H9 (cell line): Measurements from ENCODE around the gene SSBP2. TPM values are rescaled to one million over a fixed set of nuclear protein-coding genes. Genes with fewer than 3 reads are reported as not detected.

Source experiments
- DNase-seq: peaks from one replicate; pipeline ENCODE4 v3.0.0-alpha.2; 2017
- H2AFZ ChIP-seq: one replicate; pipeline ENCODE4 v1.6.1; 2013; ENCODE audit warnings: mild to moderate bottlenecking, low read length, control low read depth, moderate library complexity
- H2AK5ac ChIP-seq: 2 replicates; pipeline ENCODE4 v1.6.1; 2013; ENCODE audit warnings: low read length, control low read depth, mixed read lengths; ENCODE audit not compliant: insufficient read length
- H2BK120ac ChIP-seq: one replicate; pipeline ENCODE4 v1.6.1; 2013; ENCODE audit warnings: low read depth, mild to moderate bottlenecking, low read length, control low read depth, inconsistent platforms; ENCODE audit not compliant: poor library complexity, severe bottlenecking
- H2BK12ac ChIP-seq: 2 replicates; pipeline ENCODE4 v1.6.1; 2013; ENCODE audit warnings: low read length, control low read depth, mixed read lengths, low read depth; ENCODE audit not compliant: insufficient read length
- H2BK15ac ChIP-seq: 2 replicates; pipeline ENCODE4 v1.6.1; 2013; ENCODE audit warnings: low read depth, low read length, control low read depth
- H2BK20ac ChIP-seq: one replicate; pipeline ENCODE4 v1.6.1; 2013; ENCODE audit warnings: low read depth, mild to moderate bottlenecking, low read length, control low read depth, inconsistent platforms; ENCODE audit not compliant: poor library complexity, severe bottlenecking
- H2BK5ac ChIP-seq: 2 replicates; pipeline ENCODE4 v1.6.1; 2013; ENCODE audit warnings: low read length, control low read depth, mixed read lengths; ENCODE audit not compliant: insufficient read length
- H3K14ac ChIP-seq: 2 replicates; pipeline ENCODE4 v1.6.1; 2013; ENCODE audit warnings: low read length, control low read depth; ENCODE audit not compliant: insufficient read depth
- H3K18ac ChIP-seq: 2 replicates; pipeline ENCODE4 v1.6.1; 2013; ENCODE audit warnings: low read depth, mild to moderate bottlenecking, mixed read lengths, low read length, control low read depth; ENCODE audit not compliant: insufficient read length
- H3K23ac ChIP-seq: 2 replicates; pipeline ENCODE4 v1.6.1; 2013; ENCODE audit warnings: low read length, control low read depth, mixed read lengths, low read depth; ENCODE audit not compliant: insufficient read length
- H3K23me2 ChIP-seq: 2 replicates; pipeline ENCODE4 v1.6.1; 2013; ENCODE audit warnings: low read depth, mild to moderate bottlenecking, mixed read lengths, low read length, control low read depth; ENCODE audit not compliant: insufficient read length, poor library complexity, severe bottlenecking
- H3K27ac ChIP-seq: 2 replicates; pipeline ENCODE4 v1.5.1; 2013; ENCODE audit warnings: low read length, control low read depth, mixed read lengths, low read depth; ENCODE audit not compliant: insufficient read length
- H3K27me3 ChIP-seq: 2 replicates; pipeline ENCODE4 v1.6.1; 2013; ENCODE audit warnings: low read length, control low read depth, inconsistent platforms; ENCODE audit not compliant: insufficient read depth
- H3K4ac ChIP-seq: 2 replicates; pipeline ENCODE4 v1.6.1; 2013; ENCODE audit warnings: low read depth, mild to moderate bottlenecking, control low read depth, inconsistent platforms, low read length, moderate library complexity
- H3K4me1 ChIP-seq: 2 replicates; pipeline ENCODE4 v1.6.1; 2013; ENCODE audit warnings: low read length, control low read depth, inconsistent platforms; ENCODE audit not compliant: insufficient read depth
- H3K4me2 ChIP-seq: 2 replicates; pipeline ENCODE4 v1.6.1; 2013; ENCODE audit warnings: low read length, control low read depth, mixed read lengths; ENCODE audit not compliant: insufficient read length, insufficient read depth
- H3K56ac ChIP-seq: 2 replicates; pipeline ENCODE4 v1.6.1; 2013; ENCODE audit warnings: low read depth, mild to moderate bottlenecking, mixed read lengths, low read length, control low read depth; ENCODE audit not compliant: insufficient read length
- H3K79me1 ChIP-seq: 2 replicates; pipeline ENCODE4 v1.6.1; 2013; ENCODE audit warnings: low read depth, mild to moderate bottlenecking, moderate library complexity, low read length, control low read depth, inconsistent platforms; ENCODE audit not compliant: insufficient read depth, poor library complexity, severe bottlenecking
- H3K79me2 ChIP-seq: 2 replicates; pipeline ENCODE4 v1.6.1; 2013; ENCODE audit warnings: low read length, control low read depth, inconsistent platforms; ENCODE audit not compliant: insufficient read depth
- H3K9ac ChIP-seq: 2 replicates; pipeline ENCODE4 v1.6.1; 2013; ENCODE audit warnings: low read length, control low read depth, mixed read lengths; ENCODE audit not compliant: insufficient read length; ENCODE audit errors: extremely low read depth
- H3K9me3 ChIP-seq: one replicate; pipeline ENCODE4 v1.6.1; 2013; ENCODE audit warnings: low read depth, low read length, inconsistent platforms; ENCODE audit not compliant: control insufficient read depth
- H3T11ph ChIP-seq: one replicate; pipeline ENCODE4 v1.6.1; 2013; ENCODE audit warnings: mild to moderate bottlenecking, low read length, control low read depth, inconsistent platforms
- H4K20me1 ChIP-seq: one replicate; pipeline ENCODE4 v1.6.1; 2013; ENCODE audit not compliant: control insufficient read depth, insufficient read length, insufficient read depth
- H4K5ac ChIP-seq: 2 replicates; pipeline ENCODE4 v1.6.1; 2013; ENCODE audit warnings: low read depth, mild to moderate bottlenecking, mixed read lengths, low read length, control low read depth; ENCODE audit not compliant: insufficient read length
- H4K8ac ChIP-seq: replicated peaks from 2 replicates; pipeline ENCODE4 v1.6.1; 2013; ENCODE audit warnings: low read length, control low read depth, mixed read lengths, low read depth; ENCODE audit not compliant: insufficient read length
- H4K91ac ChIP-seq: 2 replicates; pipeline ENCODE4 v1.6.1; 2013; ENCODE audit warnings: low read depth, mild to moderate bottlenecking, moderate library complexity, mixed read lengths, low read length, control low read depth; ENCODE audit not compliant: insufficient read length
- H3K27ac Mint-ChIP-seq, 3 experiments: 2 replicates in 2 of 3; 3 replicates in 1 of 3; pipeline ENCODE4 v1.8.0; 2020 to 2021; ENCODE audit warnings: mixed read lengths in 3 of 3, mild to moderate bottlenecking in 1 of 3, moderate library complexity in 1 of 3
- H3K27me3 Mint-ChIP-seq: 2 replicates; pipeline ENCODE4 v1.8.0; 2021; ENCODE audit warnings: low read depth, mild to moderate bottlenecking, moderate library complexity, mixed read lengths
- H3K36me3 Mint-ChIP-seq, 3 experiments: 2 replicates in 2 of 3; 3 replicates in 1 of 3; pipeline ENCODE4 v1.8.0; 2020 to 2021; ENCODE audit warnings: low read depth in 3 of 3, mixed read lengths in 3 of 3; ENCODE audit not compliant: insufficient read depth in 1 of 3
- H3K4me1 Mint-ChIP-seq, 2 experiments: 2 replicates each; pipeline ENCODE4 v1.8.0; 2020; ENCODE audit warnings: mixed read lengths in 2 of 2
- H3K4me3 Mint-ChIP-seq, 2 experiments: 2 replicates in 1 of 2; 3 replicates in 1 of 2; pipeline ENCODE4 v1.8.0; 2020 to 2021; ENCODE audit warnings: mild to moderate bottlenecking in 2 of 2, mixed read lengths in 2 of 2, moderate library complexity in 1 of 2
- H3K9me3 Mint-ChIP-seq, 2 experiments: 2 replicates in 1 of 2; 3 replicates in 1 of 2; pipeline ENCODE4 v1.8.0; 2020; ENCODE audit warnings: mild to moderate bottlenecking in 2 of 2, mixed read lengths in 2 of 2, moderate library complexity in 1 of 2
- WGBS: extraction: QIAGEN DNeasy Blood & Tissue Kit; methylation state at CpG from one replicate; pipeline ENCODE4 v1.1.7; 2013; ENCODE audit warnings: missing lambda C conversion rate, low lambda C conversion rate, mixed read lengths; ENCODE audit not compliant: insufficient read length; ENCODE audit errors: extremely low coverage; 5-methylcytosine and 5-hydroxymethylcytosine counted together
- total RNA-seq: library from RNA; stranded (reverse); gene quantifications from 2 replicates; pipeline ENCODE4 v1.2.1, GENCODE V29; 2021
- TF ChIP-seq, protein P1 (sequence below): fragments of 200-600 bp; sonication (generic); conservative IDR thresholded peaks from 3 replicates; pipeline ENCODE4 v1.8.0; 2021; ENCODE audit warnings: antibody characterized with exemption, mild to moderate bottlenecking

Gene SSBP2
- total RNA-seq, 1 experiment from 2014 or later = 35.6 TPM

DNA sequence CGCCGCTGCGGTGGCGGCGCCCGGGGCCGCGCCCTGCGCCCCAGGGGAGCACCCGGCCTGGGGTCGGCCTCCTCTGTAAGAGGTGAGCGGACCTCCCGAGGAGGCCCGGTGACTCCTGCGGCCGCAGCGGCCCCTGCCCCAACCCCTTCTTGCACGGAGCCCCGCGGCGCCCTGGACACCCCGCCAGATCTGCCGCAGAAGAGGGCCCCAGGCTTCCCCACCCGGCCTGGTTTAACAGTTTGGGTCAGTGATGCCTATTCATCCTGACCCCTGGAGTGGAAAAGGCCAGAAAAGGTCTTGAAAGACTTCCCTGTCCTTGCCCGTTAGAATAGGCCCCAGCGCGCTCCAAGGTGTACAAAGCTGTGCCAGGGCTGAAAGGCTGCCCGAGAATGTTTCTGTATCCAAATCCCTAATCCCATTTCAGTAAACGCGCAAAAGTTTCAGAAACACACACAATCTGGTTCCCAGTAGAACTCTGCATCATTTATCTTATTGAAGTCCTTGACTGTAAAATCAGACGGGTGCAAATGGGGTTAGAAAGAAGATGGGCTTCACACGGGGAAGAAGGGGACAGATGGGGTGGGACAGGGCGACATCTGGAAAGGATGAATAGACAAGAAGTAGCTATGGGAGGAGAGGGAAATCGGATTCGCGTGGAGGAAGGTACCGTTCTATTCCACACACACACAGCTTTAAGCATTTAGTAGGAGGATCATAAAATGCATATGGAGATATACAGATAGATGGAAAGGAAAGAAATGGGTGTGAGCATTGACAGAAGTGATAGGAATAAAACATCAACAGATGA is 1.1 kb upstream of the SSBP2 start:
- Mint-ChIP-seq H3K9me3 (no peaks in the 10 kb centered on the region), H3K36me3 (no peaks in the 10 kb centered on the region), H3K27ac (peak overlapping the region in 1 of 3 experiments; percentile 19; a peak in 1 of 7 replicates), H3K27me3 (peaks cover 18% of the 10 kb centered on the region), H3K4me3 (peak overlapping the region; percentile 70 to 88), H3K4me1 (peaks cover 60 to 67% of the 10 kb centered on the region in 2 experiments)
- Histone ChIP-seq H2BK5ac (no peak overlapping the region), H2BK120ac (no peak overlapping the region), H3K79me2 (no peaks in the 10 kb centered on the region), H4K91ac (no peak overlapping the region), H2AFZ (no peak overlapping the region), H3K23me2 (peaks cover 11% of the 10 kb centered on the region), H4K5ac (no peak overlapping the region), H2BK12ac (no peak overlapping the region), H2BK20ac (no peak overlapping the region), H3K4ac (no peak overlapping the region), H3K4me1 (peaks cover 11% of the 10 kb centered on the region; the same call in 1 of the 2 replicates), H3K9ac (peak overlapping the region; percentile 52), H3K23ac (no peak overlapping the region), H3K27ac (no peak overlapping the region), H3K4me2 (peak overlapping the region; percentile 53), H3K14ac (peak overlapping the region; percentile 83), H4K20me1 (no peaks in the 10 kb centered on the region), H3K9me3 (no peaks in the 10 kb centered on the region), H2AK5ac (no peak overlapping the region), H3K79me1 (no peaks in the 10 kb centered on the region), H3T11ph (no peak overlapping the region), H3K56ac (no peak overlapping the region), H3K18ac (peak overlapping the region; percentile 17), H4K8ac (no peak overlapping the region), H3K27me3 (no peaks in the 10 kb centered on the region), H2BK15ac (no peak overlapping the region)
- no CpG with 5 or more reads among the region's 37 CpGs for WGBS
- peak; percentile 52 for DNase-seq
- TF ChIP-seq, protein P1, sequence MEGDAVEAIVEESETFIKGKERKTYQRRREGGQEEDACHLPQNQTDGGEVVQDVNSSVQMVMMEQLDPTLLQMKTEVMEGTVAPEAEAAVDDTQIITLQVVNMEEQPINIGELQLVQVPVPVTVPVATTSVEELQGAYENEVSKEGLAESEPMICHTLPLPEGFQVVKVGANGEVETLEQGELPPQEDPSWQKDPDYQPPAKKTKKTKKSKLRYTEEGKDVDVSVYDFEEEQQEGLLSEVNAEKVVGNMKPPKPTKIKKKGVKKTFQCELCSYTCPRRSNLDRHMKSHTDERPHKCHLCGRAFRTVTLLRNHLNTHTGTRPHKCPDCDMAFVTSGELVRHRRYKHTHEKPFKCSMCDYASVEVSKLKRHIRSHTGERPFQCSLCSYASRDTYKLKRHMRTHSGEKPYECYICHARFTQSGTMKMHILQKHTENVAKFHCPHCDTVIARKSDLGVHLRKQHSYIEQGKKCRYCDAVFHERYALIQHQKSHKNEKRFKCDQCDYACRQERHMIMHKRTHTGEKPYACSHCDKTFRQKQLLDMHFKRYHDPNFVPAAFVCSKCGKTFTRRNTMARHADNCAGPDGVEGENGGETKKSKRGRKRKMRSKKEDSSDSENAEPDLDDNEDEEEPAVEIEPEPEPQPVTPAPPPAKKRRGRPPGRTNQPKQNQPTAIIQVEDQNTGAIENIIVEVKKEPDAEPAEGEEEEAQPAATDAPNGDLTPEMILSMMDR = no peak
